Progenitor cell of endocrine pancreas (in vitro differentiated cells): ENCODE results near the gene CPLX3. TPM values are rescaled to one million over a fixed set of nuclear protein-coding genes. Genes with fewer than 3 reads are reported as not detected.
"Not testable (repeated sequence)": the region's sequence is repeated elsewhere in the genome, so short reads cannot be mapped to it uniquely, and the experiment has no call there.

Source experiments
- DNase-seq: peaks from one replicate; pipeline ENCODE4 v3.0.0; 2021; ENCODE audit warnings: low spot score; ENCODE audit not compliant: unreplicated experiment
- H3K27ac Mint-ChIP-seq: 2 replicates; pipeline ENCODE4 v1.8.0; 2021; ENCODE audit warnings: mild to moderate bottlenecking, moderate library complexity, mixed read lengths
- H3K27me3 Mint-ChIP-seq: 2 replicates; pipeline ENCODE4 v1.8.0; 2021; ENCODE audit warnings: mixed read lengths
- H3K36me3 Mint-ChIP-seq: 2 replicates; pipeline ENCODE4 v1.8.0; 2022; ENCODE audit warnings: mixed read lengths; ENCODE audit not compliant: insufficient read depth
- H3K4me1 Mint-ChIP-seq: 2 replicates; pipeline ENCODE4 v1.8.0; 2021; ENCODE audit warnings: low read depth, mixed read lengths
- H3K4me3 Mint-ChIP-seq: 2 replicates; pipeline ENCODE4 v1.8.0; 2021; ENCODE audit warnings: low read depth, mild to moderate bottlenecking, moderate library complexity, mixed read lengths
- H3K9me3 Mint-ChIP-seq: 2 replicates; pipeline ENCODE4 v1.8.0; 2021; ENCODE audit warnings: low read depth, mixed read lengths
- CTCF ChIP-seq: fragments of 200-600 bp; sonication (generic); IDR thresholded peaks from one replicate; pipeline ENCODE4 v1.5.0; 2021; ENCODE audit warnings: antibody characterized with exemption, mild to moderate bottlenecking; ENCODE audit not compliant: unreplicated experiment
- total RNA-seq: library from RNA; stranded (reverse); gene quantifications from 2 replicates; pipeline ENCODE4 v1.2.1, GENCODE V29; 2021

CPLX3 gene
- total RNA-seq, 1 donor from 2014 or later: not detected

DNA sequence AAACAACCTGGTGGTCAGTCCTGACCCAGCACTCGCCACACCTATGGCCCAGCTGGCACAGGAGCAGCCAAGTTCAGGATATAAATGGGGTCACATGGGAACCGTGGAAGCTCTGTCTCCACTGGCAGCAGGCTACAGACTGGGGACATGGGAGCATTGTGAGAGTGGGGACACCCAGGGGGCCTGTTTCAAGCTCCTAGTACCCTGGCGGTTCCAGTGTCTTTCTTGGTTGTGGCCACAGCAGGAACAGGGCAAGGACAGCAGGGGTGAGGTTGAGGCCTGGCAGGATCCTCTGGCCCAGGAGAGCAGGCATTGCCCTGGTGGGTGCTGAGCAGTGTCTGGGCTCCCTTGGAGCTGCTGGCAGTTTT lies 42.6 kb upstream of the CPLX3 start:
- H3K36me3 Mint-ChIP-seq: no peaks in the 10 kb centered on the region
- DNase-seq: no peak
- H3K27me3 Mint-ChIP-seq: peaks cover 10% of the 10 kb centered on the region
- H3K4me3 Mint-ChIP-seq: peak overlapping the region; percentile 87
- H3K9me3 Mint-ChIP-seq: no peaks in the 10 kb centered on the region
- no peak for TF ChIP-seq CTCF
- no peak overlapping the region for H3K27ac Mint-ChIP-seq
- H3K4me1 Mint-ChIP-seq: peaks cover 25% of the 10 kb centered on the region

GRCh38 chr15:74784426-74785193 lies 41.8 kb upstream of the CPLX3 start:
- no peaks in the 10 kb centered on the region for H3K36me3 Mint-ChIP-seq
- TF ChIP-seq CTCF: no peak
- H3K27ac Mint-ChIP-seq: no peak overlapping the region
- peak overlapping the region; percentile 14 for H3K4me3 Mint-ChIP-seq
- DNase-seq: no peak
- H3K4me1 Mint-ChIP-seq: peaks cover 31% of the 10 kb centered on the region
- H3K27me3 Mint-ChIP-seq: peaks cover 10% of the 10 kb centered on the region
- H3K9me3 Mint-ChIP-seq: no peaks in the 10 kb centered on the region

DNA sequence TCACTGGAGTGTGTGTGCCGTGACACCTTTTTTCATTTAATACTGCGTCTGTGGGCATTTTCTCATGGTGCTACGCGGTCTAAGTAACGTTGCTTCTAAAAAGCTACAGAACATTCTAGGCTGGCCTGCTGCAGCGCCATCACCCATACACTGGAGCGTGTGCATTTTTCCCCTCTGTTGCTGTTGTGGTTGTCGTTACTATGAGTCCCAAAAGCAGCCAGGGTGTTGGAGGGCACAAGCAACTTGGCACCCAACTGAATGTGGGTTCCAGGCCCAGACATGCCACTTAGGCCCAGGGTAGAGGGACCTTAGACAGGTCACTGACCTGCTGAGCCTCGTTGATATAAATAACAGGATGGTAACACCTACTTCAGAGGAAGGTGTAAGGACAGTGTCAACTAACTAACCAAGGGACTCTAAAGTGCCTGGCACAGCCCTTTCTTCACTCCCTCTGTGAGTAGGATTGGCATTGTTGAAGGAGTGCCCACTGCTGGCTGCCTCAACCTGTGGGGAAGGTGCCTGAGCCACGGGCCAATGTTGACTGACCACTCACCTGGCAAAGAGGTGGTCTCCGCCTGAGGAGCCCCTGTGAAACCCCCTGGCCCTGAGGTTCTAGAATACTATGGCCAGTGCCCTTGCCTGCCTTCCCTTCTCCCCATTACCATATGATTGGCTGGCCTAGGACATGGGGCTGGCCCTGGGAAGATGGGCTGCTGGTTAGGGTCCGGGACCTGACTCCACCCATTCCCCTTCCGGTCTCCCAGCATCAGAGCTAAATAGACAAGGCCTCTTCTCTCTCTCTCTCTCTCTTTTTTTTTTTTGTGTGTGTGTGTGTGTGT lies 41.0 kb upstream of the CPLX3 start:
- H3K4me1 Mint-ChIP-seq: peaks cover 32% of the 10 kb centered on the region
- no peaks in the 10 kb centered on the region for H3K36me3 Mint-ChIP-seq

GRCh38 chr15:74786081-74786480 lies 40.3 kb upstream of the CPLX3 start:
- H3K27me3 Mint-ChIP-seq, H3K4me3 Mint-ChIP-seq, H3K36me3 Mint-ChIP-seq, H3K27ac Mint-ChIP-seq, H3K9me3 Mint-ChIP-seq, DNase-seq: not testable (repeated sequence)
- peaks cover 30% of the 10 kb centered on the region for H3K4me1 Mint-ChIP-seq

More for the DNA sequence above, 41.0 kb upstream of the CPLX3 start:
- H3K27me3 Mint-ChIP-seq: peaks cover 10% of the 10 kb centered on the region
- no peaks in the 10 kb centered on the region for H3K9me3 Mint-ChIP-seq
- H3K27ac Mint-ChIP-seq: no peak overlapping the region
- no peak for DNase-seq
- no peak overlapping the region for H3K4me3 Mint-ChIP-seq
- no peak for TF ChIP-seq CTCF

DNA sequence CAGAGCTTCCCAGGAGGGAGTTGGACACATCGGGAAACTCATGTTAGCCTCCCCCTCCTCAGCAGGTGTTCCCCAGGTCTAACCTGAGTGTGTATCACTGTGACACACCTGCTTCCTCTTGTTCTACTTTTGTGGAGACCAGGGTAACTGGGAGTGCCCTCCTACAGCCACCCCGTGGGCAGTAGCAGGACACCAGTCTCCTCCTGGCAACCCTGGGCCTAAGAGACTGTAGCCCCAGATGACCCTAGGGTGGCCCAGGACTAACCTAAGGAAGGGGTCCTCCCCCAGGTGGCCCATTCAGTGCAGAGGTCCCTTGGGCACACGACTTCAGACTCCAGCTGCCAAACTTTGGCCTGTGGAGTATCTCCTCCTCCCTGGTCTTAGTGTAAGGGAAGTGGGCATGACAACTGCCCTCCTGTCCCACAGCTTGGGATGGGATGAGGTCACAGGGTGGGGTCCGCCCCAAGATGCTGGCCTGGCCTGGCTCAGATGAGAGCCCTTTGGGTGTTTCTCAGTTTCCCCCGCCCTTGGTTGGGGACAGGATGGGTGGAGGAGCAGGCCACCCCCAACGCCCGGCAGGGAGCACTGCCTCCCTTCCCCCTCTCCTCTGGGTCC lies 39.8 kb upstream of the CPLX3 start:
- no peaks in the 10 kb centered on the region for H3K9me3 Mint-ChIP-seq
- no peaks in the 10 kb centered on the region for H3K36me3 Mint-ChIP-seq
- TF ChIP-seq CTCF: no peak
- no peak overlapping the region for H3K27ac Mint-ChIP-seq
- no peaks in the 10 kb centered on the region for H3K27me3 Mint-ChIP-seq
- no peak for DNase-seq
- H3K4me1 Mint-ChIP-seq: peaks cover 26% of the 10 kb centered on the region
- H3K4me3 Mint-ChIP-seq: no peak overlapping the region
